GM03348 (cell line): ENCODE data around the gene PTPRM.
"Not testable (repeated sequence)": the region's sequence is repeated elsewhere in the genome, so short reads cannot be mapped to it uniquely, and the experiment has no call there.

Experiments
- DNase-seq: peaks from one replicate; pipeline ENCODE4 v3.0.0; 2012; ENCODE audit warnings: low spot score

The PTPRM gene

GRCh38 chr18:7950380-7951136 lies 383.4 kb downstream of the PTPRM start:
- peak; percentile 38 for DNase-seq

DNA sequence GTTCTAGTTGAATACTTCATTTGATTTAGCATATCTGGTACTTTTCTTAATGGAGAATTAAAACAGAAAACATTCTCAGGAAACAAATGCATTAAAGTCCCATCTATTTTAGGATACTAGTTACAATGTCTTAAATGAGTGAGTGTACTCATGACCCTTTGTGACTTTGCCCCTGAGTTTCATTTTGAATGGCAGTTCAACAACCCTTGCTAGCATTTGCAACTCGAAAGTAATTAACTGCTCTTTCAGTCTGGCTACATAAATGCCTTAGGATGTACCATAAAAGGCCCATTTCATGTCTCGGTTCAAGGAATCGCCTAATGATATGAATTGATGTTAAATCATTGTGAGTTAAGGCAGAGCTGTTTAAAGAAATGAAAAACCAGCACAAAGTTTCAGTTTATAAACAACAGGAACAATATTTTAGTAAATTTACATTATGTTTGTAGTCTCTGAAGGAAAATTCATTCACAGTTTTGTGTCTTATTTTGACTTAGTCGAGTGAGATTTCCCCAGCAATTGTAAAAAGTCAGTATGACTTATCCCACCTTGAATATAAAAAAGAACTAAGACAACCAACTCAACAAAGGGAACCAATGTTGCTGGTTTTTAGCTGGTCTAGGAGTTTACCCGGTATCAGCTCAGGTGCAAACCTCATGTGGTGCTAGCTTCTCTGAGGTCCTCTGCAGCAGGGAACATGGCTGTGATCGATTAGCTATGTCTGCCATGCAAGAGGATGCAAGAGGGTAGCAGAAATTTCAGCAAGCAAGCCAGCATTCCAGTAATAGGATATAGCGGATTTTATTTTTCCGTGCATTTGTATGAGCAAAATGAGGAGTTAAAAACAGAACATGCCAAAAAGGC lies 386.2 kb downstream of the PTPRM start:
- DNase-seq, result no peak

DNA sequence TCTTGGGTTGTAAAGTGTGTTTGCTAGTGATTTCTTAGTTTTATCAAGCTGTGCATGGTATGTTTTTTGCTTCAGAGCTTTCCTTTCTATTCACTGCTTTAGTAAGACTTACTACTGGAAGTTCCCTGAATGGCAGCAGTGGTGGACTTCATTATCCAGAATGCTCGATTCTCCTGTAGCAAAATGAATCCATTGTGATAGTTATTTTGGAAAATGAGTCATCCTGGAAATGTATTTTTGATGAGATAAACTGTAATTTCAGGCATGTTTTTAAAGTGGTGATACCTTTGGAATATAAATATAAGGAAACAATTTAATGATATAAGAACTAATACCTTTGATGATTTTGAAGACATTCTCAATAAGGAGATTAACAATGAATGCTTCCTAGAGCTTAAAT lies 387.1 kb downstream of the PTPRM start:
- no peak for DNase-seq

- no peak for DNase-seq
These were observed 388.1 kb downstream of the PTPRM start for GRCh38 chr18:7955175-7955574.

DNA sequence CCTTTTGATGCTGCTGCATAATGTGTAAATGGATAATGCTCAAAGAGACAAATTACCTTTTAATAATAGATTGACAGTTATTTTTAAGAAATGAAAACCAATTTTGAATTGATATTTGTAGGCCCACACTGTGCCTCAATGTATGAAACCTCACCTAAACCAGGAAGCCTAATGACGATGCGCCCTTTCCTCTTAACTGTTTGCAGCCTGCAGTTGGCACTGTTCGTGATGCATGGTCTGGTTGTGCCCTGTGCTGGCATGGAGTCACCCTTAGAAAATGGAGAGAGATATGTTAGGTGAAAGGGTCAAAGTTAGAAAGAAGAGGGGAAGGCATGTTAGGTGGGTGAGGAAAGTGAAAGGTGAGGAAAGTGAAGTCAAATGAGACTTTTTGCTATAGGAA lies 390.2 kb downstream of the PTPRM start:
- DNase-seq, result no peak

DNA sequence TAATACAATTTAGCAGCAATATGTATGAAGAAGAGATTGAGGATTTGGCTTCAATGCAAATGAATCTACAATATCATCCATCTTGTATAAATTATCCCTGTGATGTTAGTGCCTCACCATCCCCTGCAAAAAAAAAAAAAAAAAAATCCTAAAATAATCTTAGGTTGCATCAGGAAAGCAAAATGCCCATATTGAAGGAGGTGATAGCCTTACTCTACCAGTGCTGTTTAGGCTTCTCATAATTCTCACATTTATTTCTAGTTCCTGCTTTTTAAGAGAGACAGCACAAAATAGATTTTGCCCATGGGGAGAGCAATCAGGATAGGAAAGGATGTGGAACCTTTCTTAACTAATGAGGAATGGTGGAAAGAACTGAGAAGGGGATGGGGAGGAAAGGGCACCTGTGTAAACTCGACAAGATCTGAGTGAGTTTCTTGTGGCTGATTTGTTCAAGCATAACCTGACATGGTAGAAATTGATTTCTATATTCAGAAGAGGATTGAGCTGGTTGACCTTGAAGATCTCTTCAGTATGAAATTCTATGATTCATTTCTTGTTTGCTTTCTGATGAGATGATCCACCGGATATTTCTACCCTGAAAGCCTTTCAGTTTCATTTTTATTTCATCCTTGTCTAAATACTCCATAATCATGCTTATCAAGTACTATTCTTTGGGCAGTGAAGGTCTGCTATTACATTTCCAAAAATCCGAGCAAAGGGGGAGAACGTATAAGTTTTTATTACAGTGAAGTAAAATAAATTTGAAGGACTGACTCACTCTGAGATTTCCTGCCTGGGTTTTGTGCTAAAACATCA lies 391.2 kb downstream of the PTPRM start:
- DNase-seq, result no peak

DNA sequence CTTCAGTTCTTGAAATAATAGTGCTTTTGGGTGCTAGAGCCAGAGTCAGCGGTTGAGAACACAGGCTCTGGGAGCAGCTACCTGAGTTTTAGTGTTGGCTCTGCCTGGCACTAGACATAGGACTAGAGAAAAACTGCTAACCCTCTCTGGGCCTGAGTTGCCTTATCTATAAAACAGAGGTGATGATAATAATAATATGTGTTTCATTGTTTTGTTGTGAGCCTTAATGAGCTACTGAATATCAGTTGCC lies 391.7 kb downstream of the PTPRM start:
- no peak for DNase-seq

DNA sequence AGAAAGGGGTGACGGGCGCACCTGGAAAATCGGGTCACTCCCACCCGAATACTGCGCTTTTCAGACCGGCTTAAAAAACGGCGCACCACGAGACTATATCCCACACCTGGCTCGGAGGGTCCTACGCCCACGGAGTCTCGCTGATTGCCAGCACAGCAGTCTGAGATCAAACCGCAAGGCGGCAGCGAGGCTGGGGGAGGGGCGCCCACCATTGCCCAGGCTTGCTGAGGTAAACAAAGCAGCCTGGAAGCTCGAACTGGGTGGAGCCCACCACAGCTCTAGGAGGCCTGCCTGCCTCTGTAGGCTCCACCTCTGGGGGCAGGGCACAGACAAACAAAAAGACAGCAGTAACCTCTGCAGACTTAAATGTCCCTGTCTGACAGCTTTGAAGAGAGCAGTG lies 399.6 kb downstream of the PTPRM start:
- not testable (repeated sequence) for DNase-seq

DNA sequence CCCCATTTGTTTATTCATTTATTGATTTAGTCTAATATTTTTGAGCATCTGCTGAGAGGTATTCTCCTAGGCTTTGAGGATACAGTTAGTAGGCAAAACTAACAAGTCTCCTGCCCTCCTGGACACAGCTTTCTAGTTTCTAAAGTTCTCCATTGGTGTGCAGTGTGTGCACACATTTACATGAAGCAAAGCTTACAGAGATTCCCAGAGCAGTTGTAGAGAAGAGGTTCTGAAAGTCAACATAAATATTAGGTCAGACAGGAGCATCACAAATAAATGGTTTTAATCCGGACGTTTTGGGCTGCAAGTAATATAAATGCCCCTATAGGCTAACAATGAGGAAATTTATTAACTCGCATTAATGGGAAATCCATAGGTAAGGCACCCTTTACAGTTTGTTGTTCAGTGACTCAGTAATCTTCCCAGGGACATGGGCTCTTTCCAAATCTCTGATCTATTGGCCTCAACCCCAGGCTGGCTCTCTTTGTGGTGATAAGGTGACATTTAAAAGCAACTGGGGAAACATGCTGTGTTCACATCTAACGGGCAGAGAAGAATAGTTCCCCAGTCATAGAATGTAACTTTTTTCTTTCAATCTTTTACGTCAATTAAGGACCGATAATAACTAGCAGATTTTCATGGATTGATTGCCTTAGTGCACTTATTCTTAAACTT lies 407.2 kb downstream of the PTPRM start:
- DNase-seq, result no peak

DNA sequence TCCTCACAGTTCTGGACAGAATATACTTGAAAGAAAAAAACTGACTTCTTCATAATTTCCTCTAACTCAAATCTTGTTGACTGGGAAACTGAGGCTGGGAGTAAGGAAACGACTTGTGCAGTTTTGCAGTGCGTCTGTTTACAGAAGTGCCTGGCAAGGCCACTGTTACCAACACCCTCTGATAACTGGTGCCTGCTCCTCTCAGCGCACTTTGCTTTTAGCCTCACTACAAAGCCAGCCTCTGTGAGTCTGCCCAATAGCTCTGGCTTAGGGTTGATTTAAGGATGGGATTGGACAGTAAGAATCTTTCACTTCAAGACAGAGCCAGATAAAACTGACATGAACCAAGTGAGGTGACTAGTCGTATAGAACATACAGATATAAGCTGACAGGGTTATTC lies 410.8 kb downstream of the PTPRM start:
- DNase-seq, result no peak

DNA sequence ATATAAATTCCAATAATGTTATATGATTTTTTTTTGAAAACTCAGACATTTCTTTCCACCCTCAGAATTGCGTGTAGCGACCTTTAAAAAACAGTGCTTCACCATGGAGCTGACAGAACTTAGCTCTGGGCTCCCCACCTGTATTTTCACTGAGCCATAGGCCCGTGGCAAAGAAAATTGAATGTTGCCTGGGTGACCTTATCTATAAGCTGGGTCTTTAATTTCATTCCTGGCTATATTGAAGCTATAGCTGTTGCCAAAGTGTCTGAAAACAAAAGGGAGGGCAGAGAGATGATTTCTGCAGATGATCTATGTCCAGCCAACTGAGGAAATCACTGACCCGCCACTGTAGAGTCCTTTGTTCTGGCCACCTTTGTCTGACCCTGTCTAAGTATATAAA lies 411.7 kb downstream of the PTPRM start:
- no peak for DNase-seq

GRCh38 chr18:7979714-7980113 lies 412.6 kb downstream of the PTPRM start:
- DNase-seq, result no peak

DNA sequence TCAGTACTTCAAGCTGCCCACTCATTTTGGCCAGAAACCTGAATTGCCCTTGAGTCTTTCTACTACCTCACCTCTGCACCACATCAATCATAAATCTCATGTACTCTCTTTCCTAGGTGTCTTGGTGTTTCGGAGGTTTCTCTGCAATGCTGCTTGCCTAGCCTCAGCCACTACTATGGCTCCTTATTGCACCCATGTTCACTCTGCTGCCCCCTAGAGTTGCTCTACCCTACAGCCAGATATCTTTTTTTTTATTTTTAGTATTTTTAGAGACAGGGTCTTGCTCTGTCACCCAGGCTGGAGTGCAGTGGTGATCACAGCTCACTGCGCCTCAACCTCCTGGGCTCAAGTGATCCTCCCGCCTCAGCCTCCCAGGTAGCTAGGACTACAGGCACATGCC lies 413.0 kb downstream of the PTPRM start:
- no peak for DNase-seq

DNA sequence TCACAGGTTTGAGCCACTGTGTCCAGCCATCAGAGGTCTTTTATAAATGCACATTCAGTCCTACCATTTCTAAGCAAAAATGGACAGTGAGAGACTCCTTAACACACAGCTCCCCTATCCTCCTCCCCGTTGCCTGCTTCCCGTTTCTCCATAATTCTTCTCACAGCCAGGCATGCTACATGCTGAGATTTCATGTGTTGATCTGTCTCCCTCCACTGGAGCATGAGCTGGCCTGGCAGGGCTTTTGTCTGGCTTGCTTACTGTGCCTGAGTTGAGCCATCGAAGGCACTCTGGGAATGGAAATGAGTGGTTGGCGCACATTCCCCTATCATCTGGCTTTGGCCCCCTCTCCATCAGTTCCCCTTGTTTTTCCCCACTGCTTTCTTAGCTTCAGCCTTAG lies 413.5 kb downstream of the PTPRM start:
- DNase-seq, result no peak

DNA sequence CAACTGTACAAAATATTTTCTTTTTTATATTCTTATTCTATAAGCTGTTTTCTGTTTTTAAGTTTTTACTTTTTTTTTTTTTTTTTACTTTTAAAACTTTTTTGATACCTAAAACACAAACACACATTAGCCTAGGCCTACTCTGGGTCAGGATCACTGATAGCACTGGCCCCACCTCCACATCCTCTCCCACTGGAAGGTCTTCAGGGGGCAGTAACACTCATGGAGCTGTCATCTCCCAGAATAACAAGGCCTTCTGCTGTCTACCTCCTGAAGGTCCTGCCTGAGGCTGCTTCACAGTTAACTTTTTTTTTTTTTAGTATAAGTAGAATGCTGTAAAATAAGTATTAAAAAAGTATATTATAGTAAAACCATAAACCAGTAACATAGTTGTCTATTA lies 415.1 kb downstream of the PTPRM start:
- no peak for DNase-seq

DNA sequence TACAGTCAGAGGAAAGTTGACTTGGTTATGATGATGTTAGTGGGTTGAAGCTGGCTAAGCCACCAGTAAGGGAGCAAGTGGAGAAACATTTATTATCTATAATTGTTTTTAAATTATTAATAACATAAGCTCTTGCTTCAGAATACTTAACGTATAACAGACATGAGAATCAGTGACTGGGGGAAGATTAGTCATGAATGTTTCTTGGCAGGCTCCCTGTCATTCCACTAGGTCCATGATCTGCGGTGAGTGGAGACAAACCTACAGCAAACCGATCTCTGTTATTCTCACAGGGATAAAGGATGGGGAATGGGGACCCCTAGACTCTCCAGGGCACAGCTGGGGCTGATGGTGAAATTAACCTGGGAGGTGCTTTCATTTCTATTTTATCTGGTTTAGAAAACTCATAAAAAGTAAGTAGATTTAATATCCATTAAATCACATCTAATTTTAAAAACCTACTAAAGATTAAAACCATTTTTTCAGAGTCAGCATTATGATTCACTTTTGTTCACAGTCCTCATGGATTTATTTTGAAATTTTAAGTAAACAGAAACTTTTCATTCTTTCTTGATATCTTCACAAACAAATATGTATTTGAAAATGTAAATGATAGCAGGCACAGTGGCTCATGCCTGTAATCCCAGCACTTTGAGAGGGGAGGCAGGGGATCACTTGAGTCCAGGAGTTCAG lies 420.3 kb downstream of the PTPRM start:
- peak; percentile 60 for DNase-seq

DNA sequence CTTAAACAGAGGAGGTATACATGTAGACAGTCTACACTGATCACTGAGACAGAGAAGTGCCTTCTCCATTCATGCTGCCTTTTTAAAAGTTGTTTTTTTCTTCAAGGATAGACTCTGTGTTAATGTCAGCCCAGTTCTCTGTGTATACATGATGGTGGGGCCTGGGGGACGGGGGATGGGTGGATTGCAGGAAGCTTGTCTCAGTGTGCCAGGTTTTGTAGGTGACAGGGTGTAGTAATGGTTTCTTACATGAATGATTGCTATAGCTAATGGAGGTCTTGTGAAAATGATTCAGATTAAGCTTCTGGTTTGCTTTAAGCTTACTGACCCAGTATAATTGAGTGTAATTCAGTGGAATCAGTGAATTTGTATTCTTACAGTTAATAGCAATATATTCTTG lies 423.6 kb downstream of the PTPRM start:
- DNase-seq, result no peak

DNA sequence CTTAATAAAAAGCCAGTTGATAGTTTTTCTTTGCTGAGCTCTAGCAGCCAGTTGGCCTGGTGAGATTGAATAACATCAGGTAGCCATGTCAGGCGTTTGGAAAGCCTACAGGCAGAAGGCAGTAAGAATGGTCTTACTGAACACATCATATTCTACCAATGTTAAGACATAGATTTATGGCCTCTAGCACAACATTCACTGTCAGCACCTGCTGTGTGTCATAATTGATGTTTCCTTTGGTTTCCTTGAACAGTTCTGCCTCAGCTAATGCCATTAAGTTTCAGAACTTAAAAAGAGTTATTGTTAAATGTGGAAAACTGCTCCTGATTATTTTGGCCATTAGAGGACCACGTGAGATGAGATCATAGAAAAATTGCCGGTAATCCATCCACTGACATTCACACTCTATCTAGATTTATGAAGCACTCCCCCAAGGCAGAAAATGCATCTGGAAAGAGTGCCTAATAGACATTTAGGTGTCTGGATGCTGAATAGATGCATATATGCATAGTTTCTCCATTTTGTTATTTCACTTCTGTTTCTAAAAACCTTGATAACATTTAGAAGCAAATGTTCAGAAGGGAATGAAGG lies 434.7 kb downstream of the PTPRM start:
- DNase-seq, result no peak

DNA sequence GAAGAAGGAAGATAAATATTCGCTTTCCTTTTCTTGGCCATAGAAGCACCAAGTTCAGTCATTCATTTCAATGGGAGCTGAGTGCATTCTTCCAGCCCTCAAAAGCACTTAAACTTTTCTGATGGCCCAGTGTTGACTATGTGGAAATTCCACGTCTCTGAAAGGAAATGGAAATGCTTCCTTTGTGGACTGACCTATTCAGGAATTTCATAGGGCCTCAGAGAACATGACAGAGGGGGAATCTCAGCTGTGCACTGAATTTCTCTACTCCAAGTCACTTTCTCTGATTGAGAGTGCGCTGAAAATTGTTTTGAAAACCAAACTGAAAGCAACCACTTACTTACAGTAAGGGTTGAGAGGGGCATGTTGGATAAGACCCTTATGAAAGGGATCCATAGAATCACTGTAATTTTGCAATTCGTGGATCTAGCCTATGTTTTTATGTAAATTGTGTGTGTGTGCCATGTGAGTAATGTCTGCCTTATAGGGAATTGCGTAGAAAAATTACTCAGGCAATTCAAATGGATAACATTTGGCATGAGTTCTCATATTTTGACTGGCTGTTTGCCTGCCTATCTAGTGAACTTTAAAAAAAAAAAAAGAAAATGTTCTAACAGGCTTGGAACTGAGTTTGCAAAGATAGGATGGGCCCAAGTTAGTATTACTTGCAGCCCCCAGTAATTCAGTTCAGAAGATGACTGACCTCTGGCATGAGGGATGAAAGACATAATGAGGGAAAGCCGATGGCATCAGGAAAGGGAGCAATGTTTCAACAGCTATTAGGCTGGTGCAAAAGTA lies 437.0 kb downstream of the PTPRM start:
- no peak for DNase-seq

DNA sequence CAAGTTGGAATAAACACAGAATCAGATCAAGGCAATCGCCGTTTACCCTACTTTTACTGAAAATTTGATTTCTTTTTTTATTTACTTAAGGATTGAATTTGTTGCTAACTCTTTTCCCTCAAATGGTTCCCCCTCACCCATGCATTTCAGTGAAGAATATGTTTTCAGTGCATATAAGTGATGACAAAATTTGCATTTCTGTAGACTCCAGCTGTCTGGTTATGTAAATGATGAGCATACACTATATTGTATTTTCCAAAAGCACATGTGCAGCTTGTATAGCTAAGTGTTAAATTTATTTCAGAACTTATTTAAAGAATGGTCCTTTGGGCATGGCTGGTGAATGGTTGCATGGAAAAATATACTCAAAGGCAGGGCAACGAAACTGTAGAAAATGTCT lies 437.7 kb downstream of the PTPRM start:
- DNase-seq, result no peak
